Endometrium (tissue), 2 donors: Measurements from ENCODE around the gene CFAP70.
"Not testable (repeated sequence)": the region's sequence is repeated elsewhere in the genome, so short reads cannot be mapped to it uniquely, and the experiment has no call there.

Experiments
- FAIRE-seq: peaks from 2 replicates; lab custom pipeline; 2012; peaks lifted over from hg19 to GRCh38; lab: Jason Lieb, UNC
- donor health status: control.
- donor health status: control.

CFAP70 gene

GRCh38 chr10:73358331-73359279, at the start of gene CFAP70:
Gene CFAP70, minus strand, starts transcription at chr10:73358864. Its CDS starts 4,068 bp downstream, at chr10:73354796.
- peak; percentile 91 for FAIRE-seq

- no peak for FAIRE-seq
These were observed 49.4 kb upstream of the CFAP70 start for GRCh38 chr10:73408061-73408460.

GRCh38 chr10:73407495-73407894, 48.8 kb upstream of the CFAP70 start:
- no peak for FAIRE-seq

- no peak for FAIRE-seq
These were observed 48.2 kb upstream of the CFAP70 start for GRCh38 chr10:73406846-73407245.

- no peak for FAIRE-seq
These were observed 46.9 kb upstream of the CFAP70 start for GRCh38 chr10:73405556-73405955.

GRCh38 chr10:73404690-73405089, 46.0 kb upstream of the CFAP70 start:
- FAIRE-seq = no peak

- FAIRE-seq = no peak
These were observed 43.0 kb upstream of the CFAP70 start for GRCh38 chr10:73401636-73402035.

GRCh38 chr10:73399063-73399462, 40.4 kb upstream of the CFAP70 start:
- FAIRE-seq = no peak

GRCh38 chr10:73398024-73398423, 39.4 kb upstream of the CFAP70 start:
- no peak for FAIRE-seq

GRCh38 chr10:73394325-73394724, 35.7 kb upstream of the CFAP70 start:
- not testable (repeated sequence) for FAIRE-seq

- FAIRE-seq = no peak
These were observed 29.6 kb upstream of the CFAP70 start for GRCh38 chr10:73388228-73388627.

GRCh38 chr10:73386583-73386982, 27.9 kb upstream of the CFAP70 start:
- no peak for FAIRE-seq

GRCh38 chr10:73379064-73379748, 20.5 kb upstream of the CFAP70 start:
- no peak for FAIRE-seq

- no peak for FAIRE-seq
These were observed 18.0 kb upstream of the CFAP70 start for GRCh38 chr10:73376679-73377078.

- FAIRE-seq = no peak
These were observed 9.6 kb upstream of the CFAP70 start for GRCh38 chr10:73368238-73368637.

- no peak for FAIRE-seq
These were observed 8.0 kb upstream of the CFAP70 start for GRCh38 chr10:73366381-73367298.

GRCh38 chr10:73364964-73365363, 6.3 kb upstream of the CFAP70 start:
- no peak for FAIRE-seq

- FAIRE-seq = no peak
These were observed 828 bp upstream of the CFAP70 start for GRCh38 chr10:73359492-73359891.

- no peak for FAIRE-seq
These were observed 843 bp downstream of the CFAP70 start for GRCh38 chr10:73357821-73358220.

GRCh38 chr10:73357166-73357565, 1.5 kb downstream of the CFAP70 start:
- FAIRE-seq = no peak

- FAIRE-seq = no peak
These were observed 14.4 kb downstream of the CFAP70 start for GRCh38 chr10:73344269-73344668.

GRCh38 chr10:73340121-73340520, 18.5 kb downstream of the CFAP70 start:
- FAIRE-seq = no peak
